Thoracic aorta (tissue), 2 donors: ENCODE data around the gene BACH2. TPM values are rescaled to one million over a fixed set of nuclear protein-coding genes. Genes with fewer than 3 reads are reported as not detected.
A peak's percentile ranks its signal among the peaks of the same experiment; 100 is the strongest.

Source experiments
- ATAC-seq: fragments of 150-250 bp; one replicate; pipeline ENCODE4 v1.8.0; 2017; ENCODE audit warnings: low read depth; ENCODE audit not compliant: insufficient number of reproducible peaks, low FRiP score
- DNase-seq: peaks from one replicate; pipeline ENCODE4 v3.0.0-alpha.2; 2020; ENCODE audit warnings: low spot score
- H3K27ac ChIP-seq, 2 donors: fragments of 200-600 bp; sonication (generic); 1 replicate in 1 of 2; 2 replicates in 1 of 2; pipeline ENCODE4 v1.5.1; 2016; ENCODE audit warnings: mild to moderate bottlenecking in 2 of 2, moderate library complexity in 2 of 2
- H3K27me3 ChIP-seq: fragments of 200-600 bp; sonication (generic); replicated peaks from 2 replicates; pipeline ENCODE4 v1.6.0; 2016; ENCODE audit warnings: mild to moderate bottlenecking; ENCODE audit not compliant: insufficient read depth
- H3K36me3 ChIP-seq: fragments of 200-600 bp; sonication (generic); one replicate; pipeline ENCODE4 v1.5.1; 2016
- H3K4me1 ChIP-seq, 2 donors: fragments of 200-600 bp; sonication (generic); 1 replicate in 1 of 2; 2 replicates in 1 of 2; pipeline versions ENCODE4 v1.5.1 to v1.6.0; 2016; ENCODE audit warnings: low read depth in 2 of 2, mild to moderate bottlenecking in 1 of 2; ENCODE audit not compliant: control insufficient read depth in 1 of 2
- H3K4me3 ChIP-seq: fragments of 200-600 bp; sonication (generic); 2 replicates; pipeline ENCODE4 v1.5.1; 2016; ENCODE audit warnings: mild to moderate bottlenecking
- H3K9me3 ChIP-seq: fragments of 200-600 bp; sonication (generic); 2 replicates; pipeline ENCODE4 v1.5.1; 2016
- CTCF ChIP-seq: fragments of 200-600 bp; sonication (generic); IDR thresholded peaks from one replicate; pipeline ENCODE4 v1.5.1; 2019; ENCODE audit warnings: antibody characterized with exemption
- total RNA-seq, 2 donors: library from RNA; depleted of rRNA; stranded (reverse); fragments of >200 nt; gene quantifications; one replicate each; pipeline versions ENCODE4 v1.1.0 to v1.2.3, GENCODE V29; 2016

The BACH2 gene
- total RNA-seq, 2 donors from 2014 or later, result 6.1 to 17.8 TPM

- Histone ChIP-seq H3K4me3 (peak overlapping the region; percentile 59), H3K27ac (peak overlapping the region; percentile 47 to 84)
- no peak for ATAC-seq
Observed at GRCh38 chr6:90160013-90160412, 136.6 kb downstream of the BACH2 start.

GRCh38 chr6:90159452-90159851 is 137.2 kb downstream of the BACH2 start:
- DNase-seq (no peak), ATAC-seq (no peak)
- Histone ChIP-seq H3K36me3 (no peaks in the 10 kb centered on the region), H3K9me3 (no peaks in the 10 kb centered on the region), H3K4me3 (no peak overlapping the region), H3K27ac (peak overlapping the region; percentile 47 to 84), H3K4me1 (peaks cover 14 to 31% of the 10 kb centered on the region in 2 donors), H3K27me3 (no peaks in the 10 kb centered on the region)
- TF ChIP-seq CTCF, result no peak

More at GRCh38 chr6:90160013-90160412, 136.6 kb downstream of the BACH2 start:
- DNase-seq, result no peak
- Histone ChIP-seq H3K9me3 (no peaks in the 10 kb centered on the region), H3K4me1 (peaks cover 14 to 31% of the 10 kb centered on the region in 2 donors), H3K27me3 (no peaks in the 10 kb centered on the region), H3K36me3 (no peaks in the 10 kb centered on the region)
- no peak for TF ChIP-seq CTCF

DNA sequence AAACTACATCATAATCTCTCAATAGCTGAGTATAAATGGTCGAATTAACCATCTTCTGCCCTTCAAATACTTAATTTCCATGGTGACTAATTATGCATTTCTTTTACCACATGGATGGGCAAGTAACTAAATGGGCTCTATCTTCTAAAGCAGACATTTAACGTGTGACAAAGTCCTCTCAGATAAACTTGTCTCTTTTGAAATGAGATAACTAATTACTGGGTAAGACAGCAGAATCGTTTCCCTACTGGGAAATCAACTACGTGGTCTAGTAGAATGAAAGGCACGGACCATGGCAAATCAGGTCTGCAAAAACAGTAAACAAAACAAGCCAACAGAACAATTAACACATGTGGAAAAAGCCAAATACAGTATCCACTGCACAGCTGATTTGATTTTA is 137.7 kb downstream of the BACH2 start:
- Histone ChIP-seq H3K9me3 (no peaks in the 10 kb centered on the region), H3K4me1 (peaks cover 14 to 31% of the 10 kb centered on the region in 2 donors), H3K36me3 (no peaks in the 10 kb centered on the region), H3K27ac (peak overlapping the region in 1 of 2 donors; percentile 84), H3K4me3 (no peak overlapping the region), H3K27me3 (no peaks in the 10 kb centered on the region)
- no peak for TF ChIP-seq CTCF
- ATAC-seq (no peak), DNase-seq (no peak)

GRCh38 chr6:90157441-90157840 is 139.2 kb downstream of the BACH2 start:
- Histone ChIP-seq H3K27ac (no peak overlapping the region), H3K27me3 (no peaks in the 10 kb centered on the region), H3K36me3 (no peaks in the 10 kb centered on the region), H3K4me3 (no peak overlapping the region), H3K9me3 (no peaks in the 10 kb centered on the region), H3K4me1 (peaks cover 14 to 31% of the 10 kb centered on the region in 2 donors)
- no peak for TF ChIP-seq CTCF
- ATAC-seq (no peak), DNase-seq (no peak)

DNA sequence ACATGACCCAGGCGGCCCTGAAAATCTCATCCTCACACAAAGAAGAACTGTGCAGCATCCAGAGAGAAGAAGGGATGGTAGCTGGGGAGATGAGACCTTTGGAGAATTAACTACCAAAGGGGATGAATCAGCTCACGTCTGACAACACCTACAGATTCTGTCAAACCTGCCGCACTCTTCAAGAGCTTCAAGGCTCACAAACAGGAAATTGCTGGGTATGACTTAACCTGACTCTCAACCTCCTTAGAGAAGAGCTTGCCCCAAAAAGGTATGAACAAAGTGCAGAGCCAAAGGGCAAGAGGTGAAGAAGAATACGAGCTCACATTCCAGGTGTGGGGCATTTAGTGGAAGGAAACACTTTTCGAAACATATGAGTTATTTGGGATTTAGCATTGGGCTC is 139.8 kb downstream of the BACH2 start:
- H3K4me1 ChIP-seq, result peaks cover 13 to 31% of the 10 kb centered on the region in 2 donors
- no peak overlapping the region for H3K4me3 ChIP-seq
- H3K9me3 ChIP-seq, result no peaks in the 10 kb centered on the region
- no peak for DNase-seq
- no peak overlapping the region for H3K27ac ChIP-seq
- H3K27me3 ChIP-seq, result no peaks in the 10 kb centered on the region
- ATAC-seq, result no peak
- no peak for TF ChIP-seq CTCF
- H3K36me3 ChIP-seq, result no peaks in the 10 kb centered on the region
